ENCODE measurements around the gene UBXN11.
"Not testable (repeated sequence)": the region's sequence is repeated elsewhere in the genome, so short reads cannot be mapped to it uniquely, and the experiment has no call there.

DNA sequence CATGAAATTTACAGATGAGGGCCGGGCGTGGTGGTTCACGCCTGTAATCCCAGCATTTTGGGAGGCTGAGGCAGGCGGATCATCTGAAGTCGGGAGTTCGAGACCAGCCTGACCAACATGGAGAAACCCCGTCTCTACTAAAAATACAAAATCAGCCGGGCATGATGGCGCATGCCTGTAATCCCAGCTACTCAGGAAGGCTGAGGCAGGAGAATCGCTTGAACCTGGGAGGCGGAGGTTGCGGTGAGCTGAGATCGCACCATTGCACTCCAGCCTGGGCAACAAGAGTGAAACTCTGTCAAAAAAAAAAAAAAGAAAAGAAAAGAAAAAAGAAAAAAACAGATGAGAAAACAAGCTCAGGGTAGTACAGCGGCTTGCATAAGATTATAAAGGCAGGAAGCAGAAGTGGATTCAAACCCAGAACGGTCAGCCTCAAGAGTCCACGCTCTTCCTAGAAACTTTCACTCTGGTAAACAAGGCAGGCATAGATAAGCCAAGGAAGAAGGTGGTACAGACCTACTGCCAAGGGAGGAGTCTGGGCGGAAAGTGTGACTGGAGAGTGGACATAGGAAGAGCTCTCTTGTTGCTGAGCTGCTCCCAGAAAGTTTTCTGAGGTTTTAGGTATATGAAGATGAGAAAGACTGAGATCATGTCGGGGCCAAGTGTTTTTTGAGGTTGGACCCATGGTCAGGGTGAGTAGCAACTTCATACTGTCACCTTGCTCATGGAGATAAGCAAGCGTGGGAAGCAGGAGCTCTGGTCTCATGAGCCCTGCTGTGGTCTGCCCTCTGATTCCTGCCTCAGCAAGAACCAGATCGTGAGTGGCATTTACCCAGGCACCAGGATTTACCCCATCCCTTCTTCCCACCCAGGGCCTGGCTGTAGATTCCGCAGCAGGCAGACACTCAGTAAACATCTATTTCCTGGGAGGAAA is 1.8 kb upstream of the UBXN11 start:
- TF ChIP-seq, protein P1, sequence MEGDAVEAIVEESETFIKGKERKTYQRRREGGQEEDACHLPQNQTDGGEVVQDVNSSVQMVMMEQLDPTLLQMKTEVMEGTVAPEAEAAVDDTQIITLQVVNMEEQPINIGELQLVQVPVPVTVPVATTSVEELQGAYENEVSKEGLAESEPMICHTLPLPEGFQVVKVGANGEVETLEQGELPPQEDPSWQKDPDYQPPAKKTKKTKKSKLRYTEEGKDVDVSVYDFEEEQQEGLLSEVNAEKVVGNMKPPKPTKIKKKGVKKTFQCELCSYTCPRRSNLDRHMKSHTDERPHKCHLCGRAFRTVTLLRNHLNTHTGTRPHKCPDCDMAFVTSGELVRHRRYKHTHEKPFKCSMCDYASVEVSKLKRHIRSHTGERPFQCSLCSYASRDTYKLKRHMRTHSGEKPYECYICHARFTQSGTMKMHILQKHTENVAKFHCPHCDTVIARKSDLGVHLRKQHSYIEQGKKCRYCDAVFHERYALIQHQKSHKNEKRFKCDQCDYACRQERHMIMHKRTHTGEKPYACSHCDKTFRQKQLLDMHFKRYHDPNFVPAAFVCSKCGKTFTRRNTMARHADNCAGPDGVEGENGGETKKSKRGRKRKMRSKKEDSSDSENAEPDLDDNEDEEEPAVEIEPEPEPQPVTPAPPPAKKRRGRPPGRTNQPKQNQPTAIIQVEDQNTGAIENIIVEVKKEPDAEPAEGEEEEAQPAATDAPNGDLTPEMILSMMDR (IDR thresholded peaks at IDR 0.05) = not testable (repeated sequence)
- TF ChIP-seq POLR2A (IDR thresholded peaks at IDR 0.05) = not testable (repeated sequence)

Measured in body of pancreas (tissue), 4 donors.